Muscle of leg (tissue), 11 donors: ENCODE data around the gene CAMK2A. TPM values are rescaled to one million over a fixed set of nuclear protein-coding genes. Genes with fewer than 3 reads are reported as not detected.
"Not testable (repeated sequence)": the region's sequence is repeated elsewhere in the genome, so short reads cannot be mapped to it uniquely, and the experiment has no call there.

Source experiments
- DNase-seq: peaks from one replicate; pipeline ENCODE4 v3.0.0; 2013
- H3K27ac ChIP-seq: one replicate; pipeline ENCODE4 v1.5.1; 2013; ENCODE audit warnings: mild to moderate bottlenecking, low read length, control low read depth
- H3K27me3 ChIP-seq: one replicate; pipeline ENCODE4 v1.6.1; 2013; ENCODE audit warnings: low read length; ENCODE audit not compliant: control insufficient read depth, insufficient read depth
- H3K36me3 ChIP-seq: one replicate; pipeline ENCODE4 v1.6.1; 2013; ENCODE audit warnings: low read length; ENCODE audit not compliant: control insufficient read depth, insufficient read depth
- H3K4me1 ChIP-seq: one replicate; pipeline ENCODE4 v1.6.1; 2013; ENCODE audit warnings: low read length; ENCODE audit not compliant: control insufficient read depth, insufficient read depth
- H3K4me3 ChIP-seq: one replicate; pipeline ENCODE4 v1.5.1; 2013; ENCODE audit warnings: low read length, control low read depth
- H3K9me3 ChIP-seq: replicated peaks from 2 replicates; pipeline ENCODE4 v1.6.1; 2013; ENCODE audit warnings: low read depth, low read length; ENCODE audit not compliant: control insufficient read depth
- WGBS: methylation state at CpG from one replicate; pipeline ENCODE4 v1.1.5; 2013; ENCODE audit warnings: missing lambda C conversion rate; ENCODE audit not compliant: insufficient coverage; 5-methylcytosine and 5-hydroxymethylcytosine counted together
- polyA plus RNA-seq, 8 donors: library from polyadenylated mRNA; unstranded; fragments of 120-200 nt; gene quantifications; one replicate each; pipeline versions ENCODE4 v1.2.1 to v1.2.3, GENCODE V29; 2013; ENCODE audit warnings: inconsistent platforms in 1 of 8, low replicate concordance in 1 of 8; ENCODE audit not compliant: insufficient read length in 8 of 8, insufficient read depth in 1 of 8
- total RNA-seq: library from RNA; stranded (reverse); fragments of 120-200 nt; gene quantifications from one replicate; pipeline ENCODE4 v1.2.4, GENCODE V29; 2013

Gene CAMK2A
- total and polyA plus RNA-seq, 9 donors, result 38.5 to 79.9 (median 58.4) TPM

DNA sequence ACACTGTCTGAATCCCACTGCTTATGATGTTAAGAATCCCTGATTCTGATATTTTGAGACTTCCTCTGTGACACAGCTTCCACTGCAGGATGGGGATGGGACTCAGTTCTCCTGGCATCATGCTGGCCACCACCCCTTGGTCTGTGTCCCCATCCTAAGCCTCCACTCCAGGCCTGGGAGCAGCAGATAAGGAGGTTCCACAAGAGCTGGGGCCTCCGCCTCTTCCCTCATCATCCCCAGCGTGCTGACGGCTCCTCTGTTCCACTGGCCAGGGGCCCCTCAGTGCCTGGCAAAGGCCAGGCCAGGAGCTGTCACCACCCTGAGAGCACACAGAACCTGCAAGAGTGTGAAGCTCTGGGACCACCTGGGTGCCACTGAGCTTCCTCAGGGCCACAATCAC lies 40.6 kb downstream of the CAMK2A start:
- H3K27me3 ChIP-seq, result no peaks in the 10 kb centered on the region
- H3K36me3 ChIP-seq, result no peaks in the 10 kb centered on the region
- peaks cover 33% of the 10 kb centered on the region for H3K4me1 ChIP-seq
- no peak overlapping the region for H3K27ac ChIP-seq
- H3K4me3 ChIP-seq, result no peak overlapping the region
- 80% methylated on average over 1 of the region's 3 CpGs for WGBS
- H3K9me3 ChIP-seq, result no peaks in the 10 kb centered on the region
- no peak for DNase-seq

DNA sequence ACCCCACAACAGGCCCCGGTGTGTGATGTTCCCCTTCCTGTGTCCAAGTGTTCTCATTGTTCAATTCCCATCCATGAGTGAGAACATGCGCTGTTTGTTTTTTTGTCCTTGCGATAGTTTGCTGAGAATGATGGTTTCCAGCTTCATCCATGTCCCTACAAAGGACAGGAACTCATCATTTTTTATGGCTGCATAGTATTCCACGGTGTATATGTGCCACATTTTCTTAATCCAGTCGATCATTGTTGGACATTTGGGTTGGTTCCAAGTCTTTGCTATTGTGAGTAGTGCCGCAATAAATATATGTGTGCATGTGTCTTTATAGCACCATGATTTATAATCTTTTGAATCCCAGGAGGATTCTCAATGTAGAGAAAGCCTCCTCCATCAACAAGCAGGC lies 41.1 kb downstream of the CAMK2A start:
- WGBS, result 100% methylated on average over 2 of the region's 6 CpGs
- DNase-seq, result not testable (repeated sequence)

GRCh38 chr5:150247726-150248125 lies 41.8 kb downstream of the CAMK2A start:
- Histone ChIP-seq H3K36me3 (no peaks in the 10 kb centered on the region), H3K4me3 (no peak overlapping the region), H3K27me3 (no peaks in the 10 kb centered on the region), H3K9me3 (no peaks in the 10 kb centered on the region), H3K4me1 (peaks cover 39% of the 10 kb centered on the region), H3K27ac (peak overlapping the region; percentile 94)
- DNase-seq, result no peak
- WGBS, result 93% methylated on average over 8 of the region's 9 CpGs

More for the DNA sequence above, 41.1 kb downstream of the CAMK2A start:
- H3K9me3 ChIP-seq, H3K27me3 ChIP-seq, H3K36me3 ChIP-seq, H3K4me3 ChIP-seq, H3K27ac ChIP-seq: not testable (repeated sequence)
- peaks cover 33% of the 10 kb centered on the region for H3K4me1 ChIP-seq

- Histone ChIP-seq H3K36me3 (no peaks in the 10 kb centered on the region), H3K9me3 (no peaks in the 10 kb centered on the region), H3K27me3 (peaks cover 2% of the 10 kb centered on the region), H3K27ac (peak overlapping the region; percentile 94), H3K4me3 (no peak overlapping the region), H3K4me1 (peaks cover 47% of the 10 kb centered on the region)
- DNase-seq, result peak; percentile 47
- WGBS, result 57% methylated on average over 4 of the region's 5 CpGs
Observed at GRCh38 chr5:150246835-150247234, 42.7 kb downstream of the CAMK2A start.

GRCh38 chr5:150246429-150246828 lies 43.1 kb downstream of the CAMK2A start:
- Histone ChIP-seq H3K4me3 (no peak overlapping the region), H3K36me3 (no peaks in the 10 kb centered on the region), H3K4me1 (peaks cover 51% of the 10 kb centered on the region), H3K9me3 (no peaks in the 10 kb centered on the region), H3K27me3 (peaks cover 2% of the 10 kb centered on the region), H3K27ac (peak overlapping the region; percentile 94)
- DNase-seq, result peak; percentile 46
- WGBS, result 66% methylated on average over 2 of the region's 5 CpGs

DNA sequence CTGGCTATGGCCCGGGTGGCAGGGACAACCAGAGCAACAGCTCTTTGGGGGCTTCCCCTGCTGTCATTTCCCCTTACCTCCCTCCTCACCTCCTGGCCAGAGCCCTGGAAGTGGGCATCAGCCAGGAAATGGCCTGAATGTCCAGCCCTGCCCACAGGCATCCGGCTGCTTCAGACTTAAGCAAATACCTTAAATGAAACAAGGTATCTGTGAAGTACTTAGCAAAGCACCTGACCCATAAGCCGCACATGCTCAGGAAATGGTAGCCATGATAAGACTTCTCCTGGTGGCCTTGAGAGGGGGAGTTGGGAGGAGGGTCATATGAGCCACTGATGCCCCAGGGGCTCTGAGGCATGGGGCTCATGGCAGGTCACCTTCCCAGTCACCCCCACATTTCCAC lies 43.8 kb downstream of the CAMK2A start:
- Histone ChIP-seq H3K4me1 (peaks cover 57% of the 10 kb centered on the region), H3K27me3 (peaks cover 2% of the 10 kb centered on the region), H3K27ac (peak overlapping the region; percentile 94), H3K36me3 (no peaks in the 10 kb centered on the region), H3K4me3 (no peak overlapping the region), H3K9me3 (no peaks in the 10 kb centered on the region)
- 50% methylated on average over 1 of the region's 3 CpGs for WGBS
- no peak for DNase-seq

GRCh38 chr5:150245111-150245789 lies 44.3 kb downstream of the CAMK2A start:
- Histone ChIP-seq H3K27ac (peak overlapping the region; percentile 94), H3K4me3 (peak overlapping the region; percentile 40), H3K4me1 (peaks cover 58% of the 10 kb centered on the region), H3K9me3 (no peaks in the 10 kb centered on the region), H3K36me3 (peaks cover 2% of the 10 kb centered on the region), H3K27me3 (peaks cover 2% of the 10 kb centered on the region)
- 32% methylated on average over 9 of the region's 18 CpGs for WGBS
- peak; percentile 83 for DNase-seq

- Histone ChIP-seq H3K4me1 (peaks cover 58% of the 10 kb centered on the region), H3K27ac (peak overlapping the region; percentile 87), H3K27me3 (peaks cover 2% of the 10 kb centered on the region), H3K9me3 (no peaks in the 10 kb centered on the region), H3K4me3 (peak overlapping the region; percentile 40), H3K36me3 (peaks cover 3% of the 10 kb centered on the region)
- 66% methylated on average over 7 of the region's 7 CpGs for WGBS
- DNase-seq, result no peak
Observed at GRCh38 chr5:150244209-150244608, 45.4 kb downstream of the CAMK2A start.

DNA sequence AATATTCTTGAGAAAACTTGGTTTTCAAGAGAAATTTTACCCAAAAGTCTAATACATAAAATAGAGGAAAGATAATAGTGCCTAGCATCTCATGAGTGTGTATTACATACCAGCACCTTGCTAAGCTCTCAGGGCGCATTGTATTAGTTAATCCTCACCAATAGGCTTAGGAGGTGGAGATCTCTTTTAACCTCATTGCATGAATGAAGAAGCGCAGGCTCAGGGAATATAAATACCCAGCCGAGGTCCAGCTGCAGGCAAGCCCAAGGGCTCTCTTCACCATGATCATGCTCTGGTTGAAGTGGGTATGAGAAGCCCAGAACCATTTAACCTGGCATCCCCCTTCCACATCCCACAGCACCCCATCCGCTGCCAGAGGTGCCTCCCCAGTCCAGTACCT lies 46.0 kb downstream of the CAMK2A start:
- peaks cover 58% of the 10 kb centered on the region for H3K4me1 ChIP-seq
- H3K4me3 ChIP-seq, result no peak overlapping the region
- H3K27me3 ChIP-seq, result peaks cover 2% of the 10 kb centered on the region
- no CpG with 5 or more reads among the region's 4 CpGs for WGBS
- H3K9me3 ChIP-seq, result no peaks in the 10 kb centered on the region
- no peak overlapping the region for H3K27ac ChIP-seq
- H3K36me3 ChIP-seq, result peaks cover 3% of the 10 kb centered on the region
- DNase-seq, result no peak

GRCh38 chr5:150242251-150242894 lies 47.2 kb downstream of the CAMK2A start:
- no peaks in the 10 kb centered on the region for H3K9me3 ChIP-seq
- H3K36me3 ChIP-seq, result peaks cover 3% of the 10 kb centered on the region
- 80% methylated on average over 6 of the region's 11 CpGs for WGBS
- no peak overlapping the region for H3K4me3 ChIP-seq
- peaks cover 2% of the 10 kb centered on the region for H3K27me3 ChIP-seq
- no peak for DNase-seq
- H3K4me1 ChIP-seq, result peaks cover 53% of the 10 kb centered on the region
- H3K27ac ChIP-seq, result peak overlapping the region; percentile 31
